Right lobe of liver (tissue), 6 donors: ENCODE results near the gene GOLGA6A. TPM values are rescaled to one million over a fixed set of nuclear protein-coding genes. Genes with fewer than 3 reads are reported as not detected.
A peak's percentile ranks its signal among the peaks of the same experiment; 100 is the strongest.

Experiments used
- ATAC-seq, 4 donors: fragments of 200-7000 bp; cut with Tn5 transposase; one replicate each; pipeline ENCODE4 v1.9.1; 2020; ENCODE audit warnings: mild to moderate bottlenecking in 4 of 4, moderate library complexity in 4 of 4
- DNase-seq, 3 donors: peaks; one replicate each; pipeline ENCODE4 v3.0.0-alpha.2; 2020
- H3K27ac ChIP-seq, 3 donors: fragments of 200-600 bp; one replicate each; pipeline ENCODE4 v1.8.0; 2022
- H3K27me3 ChIP-seq, 2 donors: fragments of 200-600 bp; one replicate each; pipeline ENCODE4 v1.8.0; 2022
- H3K36me3 ChIP-seq, 4 donors: fragments of 200-600 bp; sonication (generic) in 1 of 4; one replicate each; pipeline versions ENCODE4 v1.5.1 to v1.8.0; 2017 to 2022; ENCODE audit warnings: control low read depth in 1 of 4
- H3K4me1 ChIP-seq, 4 donors: fragments of 200-600 bp; sonication (generic) in 1 of 4; one replicate each; pipeline versions ENCODE4 v1.5.1 to v1.8.0; 2017 to 2022; ENCODE audit warnings: control low read depth in 1 of 4
- H3K4me3 ChIP-seq, 3 donors: fragments of 200-600 bp; one replicate each; pipeline ENCODE4 v1.8.0; 2022
- H3K9me3 ChIP-seq, 4 donors: fragments of 200-600 bp; sonication (generic) in 1 of 4; one replicate each; pipeline versions ENCODE4 v1.5.1 to v1.8.0; 2017 to 2022; ENCODE audit warnings: control low read depth in 1 of 4
- POLR2A ChIP-seq: fragments of 450-650 bp; IDR thresholded peaks from one replicate; pipeline ENCODE4 v1.6.1; 2017; ENCODE audit warnings: antibody characterized with exemption, mild to moderate bottlenecking
- WGBS: methylation state at CpG from one replicate; pipeline ENCODE4 v1.1.6; 2018; ENCODE audit warnings: low coverage, low lambda C conversion rate; ENCODE audit not compliant: insufficient coverage; ENCODE audit errors: missing lambda C conversion rate; 5-methylcytosine and 5-hydroxymethylcytosine counted together
- intact Hi-C, 2 donors: fragments of 100-400 bp; cut with DNase I; formaldehyde crosslinking; loops; one replicate each; pipeline versions ENCODE4 v1.11.2 to v1.14.1; 2022
- total RNA-seq, 6 experiments: library from RNA; depleted of rRNA in 2 of 6; stranded (reverse); fragments of >200 nt in 2 of 6; fragmentation: NEBNext Ultra II Directional in 3 of 6; extraction: Animal tissue kit (Norgen Biotek cat#: 25700) in 3 of 6; gene quantifications; one replicate each; pipeline versions ENCODE4 v1.1.0 to v1.2.4, GENCODE V29; 2016 to 2023
- TF ChIP-seq, protein P1 (sequence below), 4 donors: fragments of 200-600 bp in 3 of 4; fragments of 450-650 bp in 1 of 4; IDR thresholded peaks; one replicate each; pipeline versions ENCODE4 v1.5.1 to v1.8.0; 2016 to 2022; ENCODE audit warnings: antibody characterized with exemption in 4 of 4, mild to moderate bottlenecking in 2 of 4
- donor health status: DM: no; HTN: yes; CAD: no.
- donor health status: DM: no; HTN: no; CAD: no.
- donor health status: DM: no; HTN: no; CAD: no.
- donor health status: DM: no; HTN: yes; CAD: no.
- donor health status: DM: no; HTN: yes; CAD: no.

GOLGA6A gene
- total RNA-seq, 6 experiments from 2014 or later = 0.35 to 1.6 (median 0.72) TPM

DNA sequence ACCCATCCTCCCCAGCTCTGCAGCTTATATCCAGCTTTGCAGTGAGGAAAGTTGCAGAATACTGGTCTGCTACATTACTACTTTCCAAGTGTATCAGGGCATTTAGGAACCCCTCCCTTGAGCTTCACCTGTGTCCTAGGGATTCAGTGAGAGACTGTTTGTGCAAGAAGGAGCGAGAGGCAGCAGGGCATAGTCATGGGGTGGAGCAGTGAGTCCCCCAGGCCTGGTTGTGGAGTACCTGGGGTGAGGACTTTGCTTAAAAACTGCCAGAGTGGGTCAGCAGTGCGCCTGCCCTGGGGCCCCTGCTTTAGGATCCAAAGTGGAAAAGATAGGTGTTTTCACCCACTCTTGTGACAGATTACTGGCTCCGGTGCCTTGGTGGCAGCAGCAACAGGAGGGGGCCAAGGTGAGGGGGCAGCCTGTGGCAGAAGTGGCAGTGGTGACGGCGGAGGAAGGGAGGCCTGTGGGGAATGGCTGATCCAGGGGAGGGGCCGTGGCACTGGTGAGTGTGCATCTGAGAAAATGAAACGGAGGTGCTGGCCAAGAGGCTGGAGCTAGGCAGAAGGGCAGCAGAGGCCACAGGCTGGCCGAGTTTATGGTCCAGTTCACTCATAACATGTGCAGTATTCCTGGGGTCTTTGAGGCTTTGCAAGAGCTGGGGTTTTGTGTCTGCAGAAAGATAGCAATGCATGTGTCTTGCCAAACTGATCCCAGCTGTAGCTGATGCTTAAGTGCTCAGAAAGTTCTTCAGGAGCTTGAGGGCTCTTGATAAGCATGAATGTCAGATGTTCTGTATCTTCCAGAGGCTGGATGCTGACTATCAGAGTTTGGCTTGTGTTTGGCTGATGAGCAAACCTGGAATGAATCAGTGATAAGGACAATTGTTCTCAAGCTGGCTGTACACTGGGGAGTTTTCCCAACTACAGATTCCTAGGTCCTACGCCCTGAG lies 43.4 kb downstream of the GOLGA6A start:
- H3K36me3 ChIP-seq = peaks cover 0 to 21% (median 2%) of the 10 kb centered on the region in 4 donors
- H3K4me3 ChIP-seq = no peak overlapping the region
- H3K4me1 ChIP-seq = no peaks in the 10 kb centered on the region
- DNase-seq (no peak), ATAC-seq (no peak)
- no peak overlapping the region for H3K27ac ChIP-seq
- 75% methylated on average over 7 of the region's 9 CpGs for WGBS
- intact Hi-C loops = loop anchor here (5.0 kb wide), 2 partner anchors 62 to 67 kb away; no protein-coding TSS in a partner anchor
- no peaks in the 10 kb centered on the region for H3K27me3 ChIP-seq
- no peak for TF ChIP-seq POLR2A
- TF ChIP-seq, protein P1, sequence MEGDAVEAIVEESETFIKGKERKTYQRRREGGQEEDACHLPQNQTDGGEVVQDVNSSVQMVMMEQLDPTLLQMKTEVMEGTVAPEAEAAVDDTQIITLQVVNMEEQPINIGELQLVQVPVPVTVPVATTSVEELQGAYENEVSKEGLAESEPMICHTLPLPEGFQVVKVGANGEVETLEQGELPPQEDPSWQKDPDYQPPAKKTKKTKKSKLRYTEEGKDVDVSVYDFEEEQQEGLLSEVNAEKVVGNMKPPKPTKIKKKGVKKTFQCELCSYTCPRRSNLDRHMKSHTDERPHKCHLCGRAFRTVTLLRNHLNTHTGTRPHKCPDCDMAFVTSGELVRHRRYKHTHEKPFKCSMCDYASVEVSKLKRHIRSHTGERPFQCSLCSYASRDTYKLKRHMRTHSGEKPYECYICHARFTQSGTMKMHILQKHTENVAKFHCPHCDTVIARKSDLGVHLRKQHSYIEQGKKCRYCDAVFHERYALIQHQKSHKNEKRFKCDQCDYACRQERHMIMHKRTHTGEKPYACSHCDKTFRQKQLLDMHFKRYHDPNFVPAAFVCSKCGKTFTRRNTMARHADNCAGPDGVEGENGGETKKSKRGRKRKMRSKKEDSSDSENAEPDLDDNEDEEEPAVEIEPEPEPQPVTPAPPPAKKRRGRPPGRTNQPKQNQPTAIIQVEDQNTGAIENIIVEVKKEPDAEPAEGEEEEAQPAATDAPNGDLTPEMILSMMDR (IDR thresholded peaks at IDR 0.05) = no peak
- H3K9me3 ChIP-seq = no peaks in the 10 kb centered on the region

DNA sequence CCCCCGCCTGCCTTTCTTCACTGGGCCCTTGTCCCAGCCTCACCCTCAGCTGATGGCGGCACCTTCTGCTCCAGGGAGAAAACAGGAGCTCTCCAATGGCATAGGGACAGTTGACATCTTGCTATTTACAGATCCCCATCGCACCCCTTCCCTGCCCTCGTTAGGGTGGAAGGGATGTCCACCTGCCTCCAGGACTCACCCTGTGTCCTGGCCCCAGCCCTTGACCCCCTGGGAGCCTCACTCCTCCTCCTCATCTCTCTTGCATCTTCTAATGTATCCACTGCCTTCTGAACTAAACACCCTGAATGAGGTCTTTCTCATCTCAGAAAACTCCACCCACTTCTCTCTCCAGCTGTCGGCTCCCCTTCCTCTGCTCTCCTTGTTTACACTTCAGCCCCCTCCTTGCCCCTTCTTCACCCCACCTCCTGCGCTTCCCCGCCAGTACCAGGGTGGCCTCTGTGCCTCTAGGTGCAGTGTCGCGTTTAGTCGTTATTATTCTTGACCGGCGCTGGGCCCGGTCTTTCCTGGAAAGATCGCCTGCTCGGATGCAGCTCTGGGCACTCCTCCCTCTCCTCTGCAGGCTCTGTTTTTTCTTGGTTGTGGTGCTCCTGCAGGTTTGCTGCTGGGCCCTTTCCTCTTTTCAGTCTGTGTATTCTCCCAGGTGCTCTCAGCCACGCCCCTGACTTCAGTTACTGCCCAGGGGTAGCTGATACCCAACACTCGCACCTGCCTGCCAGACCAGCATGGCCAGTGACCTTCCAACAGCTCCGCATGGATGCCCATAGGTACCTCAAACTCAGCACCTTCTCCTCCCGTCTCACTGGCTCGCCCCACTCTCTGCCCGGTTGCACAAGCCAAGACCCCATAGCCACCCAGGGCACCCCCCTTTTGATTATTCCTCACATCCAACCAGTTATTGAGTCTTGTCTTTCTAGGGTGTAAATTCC lies 44.9 kb downstream of the GOLGA6A start:
- TF ChIP-seq POLR2A = no peak
- TF ChIP-seq, protein P1 (IDR thresholded peaks at IDR 0.05) = no peak
- Histone ChIP-seq H3K36me3 (peaks cover 0 to 26% (median 2%) of the 10 kb centered on the region in 4 donors), H3K9me3 (no peaks in the 10 kb centered on the region), H3K27me3 (no peaks in the 10 kb centered on the region), H3K27ac (no peak overlapping the region), H3K4me3 (no peak overlapping the region), H3K4me1 (no peaks in the 10 kb centered on the region)
- intact Hi-C loops = loop anchor here (5.0 kb wide), 2 partner anchors 60 to 65 kb away; no protein-coding TSS in a partner anchor
- WGBS = 86% methylated on average over 17 of the region's 21 CpGs
- DNase-seq (no peak), ATAC-seq (no peak)

DNA sequence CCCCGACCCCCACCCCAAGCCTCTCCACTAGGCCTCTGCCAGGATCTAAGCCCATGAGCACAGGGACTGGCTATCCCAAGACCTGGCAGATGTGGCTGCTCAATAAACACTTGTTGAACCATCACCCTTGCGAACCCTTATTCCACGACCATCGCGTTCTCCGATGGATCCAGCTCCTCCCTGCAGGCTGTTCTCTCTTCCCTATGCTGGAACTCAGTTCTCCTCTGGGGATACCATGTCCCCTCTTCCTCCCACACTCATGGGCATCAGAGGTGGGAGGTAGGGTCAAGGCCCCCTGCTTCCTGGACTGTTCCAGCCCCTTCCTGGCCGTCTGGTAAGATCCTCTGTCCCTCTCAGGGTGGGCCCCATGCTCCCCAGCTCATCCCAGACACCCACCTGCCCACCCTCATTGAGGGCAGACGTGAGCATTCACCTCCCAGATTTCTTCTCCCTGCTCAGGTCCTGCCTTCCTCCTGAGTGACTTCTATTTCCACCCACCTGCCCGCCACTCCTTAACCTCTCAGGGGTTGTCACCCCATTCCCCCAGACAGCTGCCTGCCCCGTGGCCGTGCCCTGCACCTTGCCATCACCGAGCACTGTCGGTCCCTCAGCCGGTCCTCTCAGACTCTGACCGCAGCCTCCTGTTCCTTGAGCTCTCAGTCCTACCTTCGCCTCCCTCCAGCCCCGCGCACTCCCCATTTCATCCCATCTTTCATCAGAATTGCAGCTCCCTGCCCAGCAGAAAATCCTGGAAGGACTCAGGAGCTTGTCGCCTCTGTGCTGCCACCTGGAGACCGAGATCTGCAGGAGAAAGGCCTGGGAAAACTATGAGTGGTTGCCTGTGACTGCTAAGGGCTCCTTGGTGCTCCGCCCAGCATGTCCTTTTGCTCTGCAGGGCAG lies 45.8 kb downstream of the GOLGA6A start:
- WGBS = 74% methylated on average over 19 of the region's 21 CpGs
- Histone ChIP-seq H3K4me1 (no peaks in the 10 kb centered on the region), H3K36me3 (peaks cover 0 to 26% (median 2%) of the 10 kb centered on the region in 4 donors), H3K27me3 (no peaks in the 10 kb centered on the region), H3K9me3 (no peaks in the 10 kb centered on the region), H3K4me3 (no peak overlapping the region), H3K27ac (no peak overlapping the region)
- TF ChIP-seq POLR2A = no peak
- TF ChIP-seq, protein P1 (IDR thresholded peaks at IDR 0.05) = peak; percentile 40 to 61 (median 54)
- intact Hi-C loops = loop anchor here (5.0 kb wide), 2 partner anchors 59 to 64 kb away; no protein-coding TSS in a partner anchor
- DNase-seq = peak in 2 of 3 donors; percentile 58 to 65
- ATAC-seq = peak; percentile 57 to 78 (median 65)
